Measurements from ENCODE around the gene PPM1M. TPM values are rescaled to one million over a fixed set of nuclear protein-coding genes. Genes with fewer than 3 reads are reported as not detected.

The PPM1M gene
- total RNA-seq, 2 donors from 2014 or later, result 21.1 to 28.8 TPM

GRCh38 chr3:52286777-52287110 lies 41.2 kb downstream of the PPM1M start:
- no peak for DNase-seq (ENCODE audit: low spot score)
- intact Hi-C loops (cut with DNase I), result loop anchor here in 1 of 2 donors (5.0 kb wide), 1 partner anchor 49 kb away; the partner anchor contains the start of gene TWF2

DNA sequence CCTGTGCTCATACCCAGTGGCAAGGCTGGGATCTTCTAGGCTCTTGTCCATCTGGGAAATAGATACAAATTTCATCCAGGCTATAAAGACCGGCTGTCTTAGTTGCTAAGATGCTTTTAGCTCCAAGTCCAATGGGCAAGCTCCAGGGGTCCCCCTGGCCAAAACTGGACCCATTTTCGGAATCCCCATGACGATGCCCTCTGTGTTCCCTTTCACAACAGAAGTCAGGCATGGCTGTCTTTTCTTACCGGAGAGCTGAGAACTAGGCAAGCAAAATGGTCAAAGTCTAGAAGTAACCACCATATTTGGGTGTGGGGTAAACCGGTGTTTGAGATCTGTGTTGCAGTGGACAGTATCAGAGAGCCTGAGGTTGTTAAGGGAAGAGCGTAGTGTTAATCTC lies 43.1 kb downstream of the PPM1M start:
- no peak for DNase-seq (ENCODE audit: low spot score)
- intact Hi-C loops (cut with DNase I), result loop anchor here in 1 of 2 donors (5.0 kb wide), 1 partner anchor 51 kb away; the partner anchor contains the start of gene TWF2

- DNase-seq (ENCODE audit: low spot score), result peak; percentile 20
- intact Hi-C loops (cut with DNase I), result loop anchor here in 1 of 2 donors (5.0 kb wide), 1 partner anchor 52 kb away; the partner anchor contains the start of gene TWF2
Measured at GRCh38 chr3:52289338-52289746, 43.8 kb downstream of the PPM1M start.

DNA sequence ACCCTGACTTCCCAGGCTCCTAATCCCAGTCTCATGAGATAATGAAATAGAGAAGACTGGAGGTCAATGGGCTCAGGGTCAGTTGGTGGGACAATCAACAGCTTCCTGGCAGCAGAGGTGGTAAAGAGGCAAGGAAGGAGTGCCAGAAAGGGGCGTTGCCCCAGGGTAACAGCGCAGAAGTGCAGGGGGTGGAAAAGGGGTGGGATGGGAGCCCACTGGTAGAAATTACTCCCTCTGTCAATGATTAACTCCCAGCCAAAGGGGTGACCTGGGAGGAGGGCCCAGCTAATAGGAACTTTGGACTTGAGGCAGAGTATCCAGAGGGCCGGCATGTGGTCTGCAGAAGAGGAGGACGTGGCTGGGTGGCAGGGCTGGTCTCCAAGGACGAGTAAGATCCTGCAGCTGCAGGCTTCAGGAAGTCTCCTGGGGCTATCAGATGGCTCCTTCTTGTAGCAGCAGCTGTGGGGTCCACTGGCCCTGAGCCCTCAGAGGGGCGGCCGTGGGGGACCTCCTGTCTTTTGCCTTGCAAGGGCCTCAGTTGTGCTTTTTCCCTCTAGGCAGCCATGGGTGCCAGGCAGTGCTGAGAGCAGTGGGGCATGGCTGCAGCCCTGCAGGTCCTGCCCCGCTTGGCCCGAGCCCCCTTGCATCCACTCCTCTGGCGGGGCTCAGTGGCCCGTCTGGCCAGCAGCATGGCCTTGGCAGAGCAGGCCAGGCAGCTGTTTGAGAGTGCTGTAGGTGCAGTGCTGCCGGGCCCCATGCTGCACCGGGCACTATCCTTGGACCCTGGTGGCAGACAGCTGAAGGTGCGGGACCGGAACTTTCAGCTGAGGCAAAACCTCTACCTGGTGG lies 44.4 kb downstream of the PPM1M start:
- DNase-seq (ENCODE audit: low spot score), result peak; percentile 68
- intact Hi-C loops (cut with DNase I), result loop anchor here in 1 of 2 donors (5.0 kb wide), 1 partner anchor 53 kb away; the partner anchor contains the start of gene TWF2

DNA sequence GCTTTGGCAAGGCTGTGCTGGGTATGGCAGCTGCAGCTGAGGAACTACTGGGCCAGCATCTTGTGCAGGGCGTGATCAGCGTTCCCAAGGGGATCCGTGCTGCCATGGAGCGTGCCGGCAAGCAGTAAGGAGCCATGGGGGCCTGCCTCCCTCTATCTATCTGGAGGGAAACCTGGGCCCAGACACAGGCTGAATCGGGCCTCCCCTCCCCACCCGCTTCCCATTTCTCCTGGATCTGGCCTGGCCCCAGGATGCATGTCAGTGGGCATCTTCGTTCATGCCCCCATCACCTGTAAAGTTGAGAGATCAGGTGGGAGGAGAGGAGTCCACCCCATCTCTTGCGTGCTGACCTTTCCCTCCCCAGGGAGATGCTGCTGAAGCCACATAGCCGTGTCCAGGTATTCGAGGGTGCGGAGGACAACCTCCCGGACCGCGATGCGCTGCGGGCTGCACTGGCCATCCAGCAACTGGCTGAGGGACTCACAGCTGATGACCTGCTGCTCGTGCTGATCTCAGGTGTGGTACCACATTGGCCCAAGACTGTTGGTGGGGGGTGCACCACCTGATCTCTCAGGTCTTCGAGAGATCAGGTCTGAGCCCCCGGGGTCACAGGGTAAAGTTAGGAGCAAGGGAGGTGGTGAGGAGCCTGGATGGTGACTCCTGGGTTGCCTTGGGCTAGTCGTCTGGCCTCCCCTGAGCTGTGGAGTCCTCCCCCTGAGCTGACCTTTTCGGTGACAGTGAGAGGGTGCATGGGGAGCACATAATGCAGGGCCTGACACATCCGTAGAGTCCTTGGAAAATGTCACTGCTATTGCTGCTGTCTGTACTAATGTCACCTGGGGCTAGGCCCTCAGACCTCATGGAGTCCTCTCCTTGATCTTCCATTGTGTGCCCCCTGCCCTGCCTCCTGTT lies 45.3 kb downstream of the PPM1M start:
- peak; percentile 75 for DNase-seq (ENCODE audit: low spot score)
- intact Hi-C loops (cut with DNase I), result no loop called here

DNA sequence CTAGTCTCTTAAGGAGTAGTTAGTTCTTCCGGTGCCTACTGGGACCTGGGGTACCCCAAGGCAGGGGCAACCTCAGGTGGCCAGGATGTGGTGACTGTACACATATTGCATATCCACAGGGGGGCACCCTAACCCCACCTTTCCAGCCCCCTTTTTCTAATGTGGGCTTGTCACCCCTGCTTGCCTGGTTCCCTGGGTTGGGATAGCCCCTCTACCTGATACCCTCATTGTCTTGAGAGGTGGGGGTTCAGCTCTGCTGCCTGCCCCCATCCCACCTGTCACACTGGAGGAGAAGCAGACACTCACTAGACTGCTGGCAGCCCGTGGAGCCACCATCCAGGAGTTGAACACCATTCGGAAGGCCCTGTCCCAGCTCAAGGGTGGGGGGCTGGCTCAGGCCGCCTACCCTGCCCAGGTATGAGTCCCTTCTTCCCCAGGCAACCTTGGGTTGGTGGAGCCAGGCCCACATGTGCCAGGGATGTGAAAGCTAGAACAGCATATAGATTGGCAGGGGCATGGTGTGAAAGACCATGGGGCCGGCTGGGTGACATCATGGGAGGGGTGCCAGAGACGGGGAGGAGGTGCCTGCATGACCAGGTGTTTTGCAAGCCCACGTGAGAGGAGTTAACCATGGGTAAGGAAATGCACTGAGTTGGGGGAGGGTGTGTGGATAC lies 46.1 kb downstream of the PPM1M start:
- intact Hi-C loops (cut with DNase I), result no loop called here
- DNase-seq (ENCODE audit: low spot score), result peak; percentile 57

- peak; percentile 76 for DNase-seq (ENCODE audit: low spot score)
- intact Hi-C loops (cut with DNase I), result no loop called here
Measured at GRCh38 chr3:52292247-52293065, 46.9 kb downstream of the PPM1M start.

DNA sequence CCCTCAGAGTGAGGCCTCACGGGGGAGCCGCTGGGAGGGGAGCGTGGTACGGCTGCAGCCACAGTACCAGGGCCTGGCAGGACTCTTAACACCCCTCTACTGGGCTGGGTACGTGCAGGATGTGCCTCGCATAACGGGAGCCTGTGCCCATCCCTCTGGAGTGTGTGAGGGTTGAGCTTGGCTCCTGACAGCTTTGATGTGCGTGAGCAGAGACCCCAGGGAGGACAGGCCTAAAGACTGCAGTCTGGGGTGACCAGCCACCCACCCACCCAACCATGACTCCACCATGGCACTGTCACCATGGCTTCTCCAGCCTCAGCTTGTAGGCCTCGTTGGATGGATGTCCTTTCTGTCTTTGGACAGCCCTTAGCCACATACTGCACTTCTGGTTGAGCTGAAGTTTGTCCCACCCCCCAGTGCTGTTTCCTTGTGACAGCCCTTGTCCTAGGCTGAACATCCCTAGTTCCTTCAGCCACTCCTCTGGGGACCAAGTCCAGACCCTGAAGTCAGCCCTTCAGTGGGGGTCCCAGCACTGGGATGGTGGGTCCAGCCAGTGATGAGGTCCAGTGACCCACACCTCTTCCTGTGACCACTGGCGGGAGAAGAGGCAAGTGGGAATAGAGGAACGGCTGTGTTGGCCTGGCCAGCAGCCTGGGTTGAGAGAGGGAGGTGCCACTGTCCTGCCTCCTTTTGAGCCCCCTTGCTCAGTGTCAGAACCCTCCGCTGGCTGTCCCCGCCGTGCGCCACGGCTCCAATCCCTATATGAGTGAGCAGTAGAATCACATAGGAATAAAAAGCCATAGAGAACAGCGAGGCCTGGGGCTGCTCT lies 48.1 kb downstream of the PPM1M start:
- DNase-seq (ENCODE audit: low spot score), result peak; percentile 64
- intact Hi-C loops (cut with DNase I), result no loop called here

DNA sequence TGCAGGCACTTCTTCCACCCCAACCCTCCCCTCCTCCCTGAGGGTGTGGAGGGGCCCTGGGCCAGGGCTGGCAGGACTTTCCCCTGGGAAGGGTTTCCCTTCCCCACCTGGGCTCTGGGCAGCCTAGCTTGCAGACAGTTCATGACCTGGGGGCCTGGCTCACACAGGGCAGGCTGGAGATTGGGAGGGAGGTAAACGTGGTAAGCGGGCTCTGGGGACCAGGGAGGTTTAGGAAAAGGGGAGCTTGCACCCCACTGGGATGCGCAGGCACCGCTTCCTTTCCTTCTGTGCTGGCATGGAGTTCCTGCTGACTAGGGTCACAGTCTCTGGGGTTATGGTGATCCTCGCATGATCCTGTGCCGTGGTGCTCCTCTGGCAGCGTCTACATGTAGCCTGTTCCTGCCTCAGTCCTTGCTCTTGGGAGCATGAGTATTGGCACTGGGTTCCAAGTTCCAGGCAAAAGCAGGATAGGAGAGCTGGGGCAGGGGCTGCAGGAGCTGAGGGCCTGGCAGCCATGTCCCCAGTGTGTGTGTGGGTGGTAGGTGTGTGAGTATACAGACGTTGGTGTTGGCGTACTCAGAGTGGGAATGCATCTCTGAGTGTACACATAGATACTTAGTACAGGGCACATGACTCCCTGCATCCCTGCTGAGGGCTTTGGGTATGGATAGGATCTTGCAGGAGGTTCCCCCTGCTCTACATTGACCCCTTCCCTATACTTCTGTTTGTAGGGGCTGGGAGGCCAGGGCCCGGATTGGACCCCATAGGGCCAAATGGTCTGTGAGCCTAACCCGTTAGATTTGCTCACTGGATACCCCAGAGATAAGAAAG lies 49.0 kb downstream of the PPM1M start:
- intact Hi-C loops (cut with DNase I), result no loop called here
- DNase-seq (ENCODE audit: low spot score), result peak; percentile 38

DNA sequence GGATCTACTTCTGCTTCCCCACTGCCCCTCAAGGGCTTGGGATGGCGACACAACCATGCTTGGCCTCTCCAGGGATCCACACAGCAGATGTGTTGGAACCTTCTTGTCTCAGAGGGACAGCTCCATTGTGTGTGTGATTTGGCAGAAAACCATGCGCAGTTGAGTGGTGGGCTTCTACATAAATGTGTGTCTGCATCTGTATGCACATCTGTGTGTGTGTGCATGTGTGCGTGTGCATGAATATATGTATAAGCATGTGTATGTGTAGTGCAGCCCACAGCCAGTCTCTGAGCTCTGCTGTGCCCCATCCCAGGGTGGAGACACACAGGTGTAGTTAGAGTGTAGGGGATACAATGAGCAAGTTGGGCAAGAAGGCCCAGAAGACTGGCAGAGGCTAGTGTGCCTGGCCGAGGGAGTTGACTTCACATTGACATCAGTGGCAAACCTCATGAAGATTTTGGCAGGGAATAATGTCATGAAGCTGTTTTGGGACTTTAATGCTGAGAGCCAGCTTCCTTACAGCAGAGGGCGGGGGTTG lies 50.2 kb downstream of the PPM1M start:
- intact Hi-C loops (cut with DNase I), result no loop called here
- DNase-seq (ENCODE audit: low spot score), result peak; percentile 41

- peak; percentile 16 for DNase-seq (ENCODE audit: low spot score)
- intact Hi-C loops (cut with DNase I), result no loop called here
Measured at GRCh38 chr3:52297242-52298148, 51.9 kb downstream of the PPM1M start.

DNA sequence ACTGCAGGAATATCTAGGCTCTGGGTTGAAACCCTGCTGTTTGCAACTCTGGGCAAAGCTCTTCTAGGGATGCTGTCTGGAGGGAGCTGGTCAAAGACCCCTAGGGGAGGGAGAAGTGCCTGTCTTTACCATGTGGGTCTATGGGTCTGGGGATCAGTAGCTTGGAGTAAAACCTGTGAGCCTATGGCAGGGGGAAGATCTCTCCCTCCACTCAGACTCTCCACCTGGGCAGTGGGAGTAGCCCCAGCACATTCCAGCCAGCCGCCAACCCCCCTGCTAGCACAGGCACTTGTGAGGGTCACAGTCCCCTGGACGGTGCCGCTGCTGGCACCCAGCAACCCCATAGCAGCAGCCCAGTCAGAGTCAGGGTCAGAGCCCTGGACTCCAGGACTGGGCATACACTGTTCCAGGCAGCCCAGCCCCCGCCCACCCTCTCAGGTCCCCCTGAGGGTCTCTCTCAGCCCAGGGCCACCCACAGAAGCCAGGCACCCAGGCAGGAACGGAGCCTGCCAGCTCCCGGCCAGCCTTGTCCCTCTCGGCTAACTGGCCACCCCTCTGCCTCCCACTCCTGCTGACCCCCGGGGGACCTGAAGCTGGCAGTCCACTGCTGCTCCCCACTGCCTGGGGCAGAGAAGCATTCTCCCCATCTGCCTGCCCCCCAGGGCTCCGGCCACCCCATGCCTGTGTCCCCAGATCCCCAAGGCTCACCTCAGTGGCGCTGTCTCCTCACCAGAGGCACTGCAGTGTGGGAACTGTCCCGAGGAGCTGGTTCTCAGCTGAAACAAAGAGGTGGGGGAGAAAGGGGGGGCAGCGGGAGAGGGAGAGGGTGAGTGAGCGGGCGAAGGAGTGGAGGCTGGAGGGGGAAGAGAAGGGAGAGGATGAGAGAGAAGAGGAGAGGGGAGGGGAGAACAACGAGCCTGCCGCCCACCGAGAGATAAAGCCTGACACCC lies 52.9 kb downstream of the PPM1M start:
- DNase-seq (ENCODE audit: low spot score), result no peak
- intact Hi-C loops (cut with DNase I), result loop anchor here in 1 of 2 donors (1.0 kb wide), 1 partner anchor 42 kb away; no protein-coding TSS in a partner anchor

- intact Hi-C loops (cut with DNase I), result loop anchor here in 1 of 2 donors (1.0 kb wide), 1 partner anchor 41 kb away; no protein-coding TSS in a partner anchor
Measured at GRCh38 chr3:52299247-52299878, 53.8 kb downstream of the PPM1M start.

More at GRCh38 chr3:52299247-52299878, 53.8 kb downstream of the PPM1M start:
- no peak for DNase-seq (ENCODE audit: low spot score)

Data from posterior vena cava (tissue), 2 donors.